Spleen (tissue), 11 donors: ENCODE results near the gene MALAT1. TPM values are rescaled to one million over a fixed set of nuclear protein-coding genes. Genes with fewer than 3 reads are reported as not detected.

Source experiments
- DNase-seq: peaks from one replicate; pipeline ENCODE4 v3.0.0-alpha.2; 2020
- H3K27ac ChIP-seq, 8 donors: fragments of 200-600 bp; sonication (generic) in 7 of 8; 1 replicate in 4 of 8; 2 replicates in 4 of 8; pipeline versions ENCODE4 v1.5.0 to v1.8.0; 2016 to 2021; ENCODE audit warnings: inconsistent platforms in 4 of 8, mild to moderate bottlenecking in 4 of 8, moderate library complexity in 1 of 8
- H3K27me3 ChIP-seq, 7 donors: fragments of 200-600 bp; sonication (generic) in 6 of 7; replicated peaks in 1 of 7; 1 replicate in 4 of 7; 2 replicates in 3 of 7; pipeline versions ENCODE4 v1.5.0 to v1.8.0; 2016 to 2021; ENCODE audit warnings: inconsistent platforms in 3 of 7, mild to moderate bottlenecking in 1 of 7
- H3K36me3 ChIP-seq, 6 donors: fragments of 200-600 bp; sonication (generic) in 5 of 6; 1 replicate in 4 of 6; 2 replicates in 2 of 6; pipeline versions ENCODE4 v1.5.0 to v1.8.0; 2016 to 2021; ENCODE audit warnings: inconsistent platforms in 2 of 6
- H3K4me1 ChIP-seq, 6 donors: fragments of 200-600 bp; sonication (generic) in 5 of 6; 1 replicate in 3 of 6; 2 replicates in 3 of 6; pipeline versions ENCODE4 v1.5.0 to v1.8.0; 2016 to 2021; ENCODE audit warnings: inconsistent platforms in 3 of 6
- H3K4me3 ChIP-seq, 8 donors: fragments of 200-600 bp; sonication (generic) in 7 of 8; 1 replicate in 4 of 8; 2 replicates in 4 of 8; pipeline versions ENCODE4 v1.5.0 to v1.8.0; 2016 to 2021; ENCODE audit warnings: inconsistent platforms in 4 of 8, mild to moderate bottlenecking in 4 of 8, moderate library complexity in 2 of 8
- H3K9me3 ChIP-seq, 8 donors: fragments of 200-600 bp; sonication (generic) in 7 of 8; 1 replicate in 4 of 8; 2 replicates in 4 of 8; pipeline versions ENCODE4 v1.5.0 to v1.8.0; 2016 to 2021; ENCODE audit warnings: inconsistent platforms in 4 of 8
- POLR2A ChIP-seq, 3 donors: fragments of 450-650 bp; IDR thresholded peaks; one replicate each; pipeline ENCODE4 v1.5.1; 2017; ENCODE audit warnings: antibody characterized with exemption in 3 of 3, mild to moderate bottlenecking in 1 of 3
- POLR2AphosphoS5 ChIP-seq, 3 donors: sonication (generic); formaldehyde crosslinking; IDR thresholded peaks; one replicate each; pipeline ENCODE4 v1.5.1; 2017; ENCODE audit warnings: antibody characterized with exemption in 3 of 3
- WGBS, 5 donors: extraction: QIAGEN DNeasy Blood & Tissue Kit in 3 of 5; methylation state at CpG; one replicate each; pipeline versions ENCODE4 v1.1.5 to v1.1.7; 2013 to 2018; 5-methylcytosine and 5-hydroxymethylcytosine counted together
- intact Hi-C: fragments of 100-400 bp; cut with DNase I; formaldehyde crosslinking; loops from one replicate; pipeline ENCODE4 v1.15.0; 2023; ENCODE audit warnings: low total_unique reads
- polyA plus RNA-seq, 3 donors: library from polyadenylated mRNA; stranded (reverse); fragments of 200-250 nt; gene quantifications; one replicate each; pipeline ENCODE4 v1.2.1, GENCODE V29; 2013
- total RNA-seq, 7 donors: library from RNA; depleted of rRNA in 3 of 7; stranded (reverse); fragments of >200 nt in 3 of 7; fragmentation: NEBNext Ultra II Directional in 4 of 7; extraction: Animal tissue kit (Norgen Biotek cat#: 25700) in 4 of 7; gene quantifications; one replicate each; pipeline versions ENCODE4 v1.1.0 to v1.2.1, GENCODE V29; 2016 to 2021
- TF ChIP-seq, protein P1 (sequence below), 11 experiments: fragments of 200-600 bp in 7 of 11; fragments of 450-650 bp in 4 of 11; sonication (generic) in 4 of 11; IDR thresholded peaks in 8 of 11; conservative IDR thresholded peaks in 3 of 11; 1 replicate in 7 of 11; 2 replicates in 4 of 11; pipeline versions ENCODE4 v1.4.0 to v1.8.0; 2016 to 2021; ENCODE audit warnings: antibody characterized with exemption in 11 of 11, inconsistent platforms in 4 of 11, mild to moderate bottlenecking in 1 of 11
- donor health status: healthy with polysubstance abuse.
- donor health status: DM: no; HTN: no; CAD: no; lungs with moderate emphysema.
- donor health status: DM: no; HTN: no; CAD: no.
- donor health status: Bipolar disorder and iron deficiency.
- donor health status: healthy.
- donor health status: DM: no; HTN: no; CAD: no.
- donor health status: DM: yes; HTN: yes; CAD: no.

The MALAT1 gene
- total and polyA plus RNA-seq, 10 donors = 111 to 24,490 (median 13,111) TPM

DNA sequence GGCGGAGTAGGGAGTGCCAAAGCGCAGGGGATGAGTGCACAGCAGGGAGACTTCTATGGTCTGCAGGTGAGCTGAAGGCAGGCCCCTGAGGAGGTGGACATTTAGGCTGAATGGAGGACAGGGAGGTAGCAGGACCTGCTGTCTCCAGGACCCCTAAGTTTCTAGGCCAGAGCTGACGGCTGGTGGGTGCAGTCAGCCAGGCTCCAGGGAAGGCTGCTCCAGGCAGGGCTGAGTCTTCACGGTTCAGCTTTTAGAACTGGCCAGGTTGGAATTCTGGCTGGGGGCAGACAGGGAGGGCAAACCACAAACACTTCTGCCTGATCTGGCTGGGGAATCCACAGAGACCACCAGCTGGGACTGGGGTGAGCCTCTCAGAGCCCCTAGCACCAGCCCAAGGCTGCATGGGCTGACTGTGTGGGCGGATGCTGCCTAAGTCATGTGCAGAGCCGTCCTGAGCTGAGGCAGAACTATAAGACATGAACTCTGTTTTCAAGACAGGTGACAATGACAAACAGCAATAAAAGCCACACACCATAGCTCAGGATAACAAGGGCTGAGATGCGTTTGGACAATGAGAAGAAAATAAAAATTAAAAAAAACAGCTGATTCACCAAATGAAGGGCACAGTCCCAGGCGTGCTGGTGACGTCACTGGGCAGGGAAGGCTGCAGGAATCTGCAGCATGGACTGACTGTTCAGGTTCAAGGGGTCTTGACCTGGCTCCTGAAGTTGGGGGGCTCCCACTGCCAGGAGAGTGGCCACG, 10.4 kb upstream of the MALAT1 start:
- peak overlapping the region; percentile 60 to 100 (median 98) for H3K27ac ChIP-seq
- H3K36me3 ChIP-seq = no peaks in the 10 kb centered on the region
- no peaks in the 10 kb centered on the region for H3K27me3 ChIP-seq
- intact Hi-C loops = no loop called here
- whole genome bisulfite sequencing, 5 donors = 58 to 69% (median 63%) methylated on average over 9 to 10 of the region's 10 CpGs
- no peak for DNase-seq
- peak overlapping the region in 1 of 8 donors; percentile 46 for H3K4me3 ChIP-seq
- no peaks in the 10 kb centered on the region for H3K9me3 ChIP-seq
- TF ChIP-seq, protein P1, sequence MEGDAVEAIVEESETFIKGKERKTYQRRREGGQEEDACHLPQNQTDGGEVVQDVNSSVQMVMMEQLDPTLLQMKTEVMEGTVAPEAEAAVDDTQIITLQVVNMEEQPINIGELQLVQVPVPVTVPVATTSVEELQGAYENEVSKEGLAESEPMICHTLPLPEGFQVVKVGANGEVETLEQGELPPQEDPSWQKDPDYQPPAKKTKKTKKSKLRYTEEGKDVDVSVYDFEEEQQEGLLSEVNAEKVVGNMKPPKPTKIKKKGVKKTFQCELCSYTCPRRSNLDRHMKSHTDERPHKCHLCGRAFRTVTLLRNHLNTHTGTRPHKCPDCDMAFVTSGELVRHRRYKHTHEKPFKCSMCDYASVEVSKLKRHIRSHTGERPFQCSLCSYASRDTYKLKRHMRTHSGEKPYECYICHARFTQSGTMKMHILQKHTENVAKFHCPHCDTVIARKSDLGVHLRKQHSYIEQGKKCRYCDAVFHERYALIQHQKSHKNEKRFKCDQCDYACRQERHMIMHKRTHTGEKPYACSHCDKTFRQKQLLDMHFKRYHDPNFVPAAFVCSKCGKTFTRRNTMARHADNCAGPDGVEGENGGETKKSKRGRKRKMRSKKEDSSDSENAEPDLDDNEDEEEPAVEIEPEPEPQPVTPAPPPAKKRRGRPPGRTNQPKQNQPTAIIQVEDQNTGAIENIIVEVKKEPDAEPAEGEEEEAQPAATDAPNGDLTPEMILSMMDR (IDR thresholded peaks at IDR 0.05 in 8 of 11, conservative IDR thresholded peaks at IDR 0.05 in 3 of 11) = no peak
- TF ChIP-seq POLR2AphosphoS5 (IDR thresholded peaks at IDR 0.05) (no peak), POLR2A (IDR thresholded peaks at IDR 0.05) (no peak)
- peaks cover 43 to 82% (median 67%) of the 10 kb centered on the region in 6 donors for H3K4me1 ChIP-seq

DNA sequence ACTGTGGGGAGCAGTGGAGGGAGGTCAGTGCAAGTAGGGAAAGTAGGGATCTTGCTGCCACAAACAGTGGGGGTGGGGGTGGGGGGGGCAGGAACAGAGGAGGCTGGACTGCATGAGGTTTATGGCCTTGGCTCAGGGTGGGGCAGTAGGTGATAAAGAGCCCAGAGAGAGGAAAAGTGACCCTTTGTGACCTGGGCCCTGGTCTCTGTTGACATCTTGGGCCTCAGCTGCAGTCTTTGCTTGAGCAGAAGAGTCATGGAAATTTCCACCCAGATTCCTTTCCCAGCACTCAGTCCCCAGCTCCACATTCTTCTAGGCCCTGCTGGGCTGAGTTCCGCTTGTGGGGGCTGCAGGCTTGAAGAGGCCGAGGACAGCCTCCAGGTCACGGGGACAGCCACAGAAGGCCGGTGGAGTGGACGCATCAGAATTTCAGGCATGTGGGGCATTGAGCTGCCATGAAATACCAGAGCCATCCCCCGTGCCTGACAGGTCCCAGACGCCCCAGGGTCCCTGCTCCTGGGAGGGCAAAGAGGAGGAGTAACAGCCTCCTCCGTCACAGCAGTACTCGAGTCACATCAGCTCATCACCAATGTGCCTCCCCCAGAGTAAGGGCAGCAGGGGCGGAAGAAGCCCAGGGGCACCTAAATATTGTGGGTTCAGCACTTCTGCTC, 9.7 kb upstream of the MALAT1 start:
- 73 to 84% (median 74%) methylated on average over 4 to 10 of the region's 10 CpGs for WGBS, 5 donors
- Histone ChIP-seq H3K27ac (peak overlapping the region; percentile 89 to 100 (median 98)), H3K27me3 (no peaks in the 10 kb centered on the region), H3K36me3 (no peaks in the 10 kb centered on the region), H3K4me1 (peaks cover 51 to 90% (median 74%) of the 10 kb centered on the region in 6 donors), H3K9me3 (no peaks in the 10 kb centered on the region), H3K4me3 (no peak overlapping the region)
- intact Hi-C loops = no loop called here
- DNase-seq = no peak
- TF ChIP-seq POLR2AphosphoS5 (IDR thresholded peaks at IDR 0.05) (peak; percentile 66 to 78 (median 74)), POLR2A (IDR thresholded peaks at IDR 0.05) (no peak)

DNA sequence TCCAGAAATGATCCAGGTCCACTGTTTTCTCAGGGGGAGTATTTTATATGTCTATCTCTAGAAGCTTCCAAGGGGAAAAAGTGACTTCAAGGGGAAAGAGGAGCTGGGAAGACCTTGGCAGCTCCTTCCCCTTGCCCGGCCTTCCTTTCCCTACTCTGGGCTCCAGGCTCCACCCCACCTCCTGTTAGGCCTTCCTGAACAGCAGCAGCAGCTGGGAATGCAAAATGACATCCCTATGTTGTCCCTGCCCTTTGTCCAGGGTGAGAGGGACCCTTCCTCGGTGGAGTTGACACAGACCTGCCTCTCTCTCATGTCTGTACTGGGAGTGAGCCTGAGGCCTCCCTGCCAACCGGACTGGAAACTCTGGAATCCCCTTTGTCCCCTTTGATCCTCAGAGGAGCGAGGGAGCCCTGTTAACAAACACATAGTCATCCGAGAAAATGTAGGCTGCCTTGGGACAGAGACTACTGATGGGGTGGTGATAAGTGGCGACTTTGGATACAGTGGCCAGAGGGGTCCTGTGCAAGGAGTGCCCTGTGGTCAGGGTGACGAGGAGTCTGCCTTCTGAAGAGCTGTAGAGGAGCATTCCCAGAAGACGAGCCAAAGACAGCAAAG, 9.0 kb upstream of the MALAT1 start:
- 72 to 78% (median 73%) methylated on average over 7 to 8 of the region's 8 CpGs for WGBS, 5 donors
- H3K27ac ChIP-seq = peak overlapping the region; percentile 89 to 100 (median 98)
- TF ChIP-seq POLR2AphosphoS5 (IDR thresholded peaks at IDR 0.05) (no peak), POLR2A (IDR thresholded peaks at IDR 0.05) (no peak)
- TF ChIP-seq, protein P1 (IDR thresholded peaks at IDR 0.05 in 8 of 11, conservative IDR thresholded peaks at IDR 0.05 in 3 of 11) = no peak
- no peaks in the 10 kb centered on the region for H3K36me3 ChIP-seq
- peaks cover 57 to 96% (median 81%) of the 10 kb centered on the region in 6 donors for H3K4me1 ChIP-seq
- no peak for DNase-seq
- no peak overlapping the region for H3K4me3 ChIP-seq
- intact Hi-C loops = no loop called here
- H3K27me3 ChIP-seq = no peaks in the 10 kb centered on the region
- H3K9me3 ChIP-seq = no peaks in the 10 kb centered on the region

DNA sequence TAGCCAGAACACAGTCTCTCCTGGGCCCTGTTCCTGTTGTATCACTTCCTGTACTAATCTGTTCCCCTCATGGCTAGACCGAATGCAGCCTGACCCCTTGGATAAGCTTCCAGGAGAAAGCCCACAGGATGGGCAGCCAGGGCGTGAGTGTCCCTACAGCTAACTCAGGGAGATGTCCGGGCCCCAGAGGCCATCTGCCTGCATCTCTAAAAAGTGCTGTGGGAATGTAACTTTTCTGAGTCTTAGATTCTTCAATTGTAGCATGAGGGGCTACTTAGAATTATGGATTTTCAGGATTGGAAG, 7.7 kb upstream of the MALAT1 start:
- Histone ChIP-seq H3K9me3 (no peaks in the 10 kb centered on the region), H3K27me3 (no peaks in the 10 kb centered on the region), H3K4me3 (no peak overlapping the region), H3K36me3 (no peaks in the 10 kb centered on the region), H3K27ac (peak overlapping the region; percentile 89 to 100 (median 98)), H3K4me1 (peaks cover 62 to 99% (median 92%) of the 10 kb centered on the region in 6 donors)
- no peak for DNase-seq
- WGBS, 5 donors = 62 to 80% (median 69%) methylated on average over 3 of the region's 3 CpGs
- intact Hi-C loops = no loop called here
- TF ChIP-seq, protein P1 (IDR thresholded peaks at IDR 0.05 in 8 of 11, conservative IDR thresholded peaks at IDR 0.05 in 3 of 11) = no peak
- TF ChIP-seq POLR2AphosphoS5 (IDR thresholded peaks at IDR 0.05) (no peak), POLR2A (IDR thresholded peaks at IDR 0.05) (no peak)
